HG02852 (cell line): ENCODE data around the gene YES1.
"Not testable (repeated sequence)": the region's sequence is repeated elsewhere in the genome, so short reads cannot be mapped to it uniquely, and the experiment has no call there.

Experiments
- ATAC-seq: cut with Tn5 transposase; IDR thresholded peaks from one replicate; pipeline ENCODE4 v1.9.1; 2021; ENCODE audit warnings: mild to moderate bottlenecking, moderate library complexity; ENCODE audit not compliant: unreplicated experiment

Gene YES1

GRCh38 chr18:730692-731091 is 81.3 kb downstream of the YES1 start:
- no peak for ATAC-seq

- not testable (repeated sequence) for ATAC-seq
Measured at GRCh38 chr18:730120-730519, 81.9 kb downstream of the YES1 start.

GRCh38 chr18:725646-726045 is 86.4 kb downstream of the YES1 start:
- no peak for ATAC-seq

- ATAC-seq, result no peak
Measured at GRCh38 chr18:723541-724080, 88.4 kb downstream of the YES1 start.

GRCh38 chr18:717003-717402 is 95.0 kb downstream of the YES1 start:
- no peak for ATAC-seq

GRCh38 chr18:715626-716025 is 96.4 kb downstream of the YES1 start:
- no peak for ATAC-seq

- ATAC-seq, result no peak
Measured at GRCh38 chr18:713135-713490, 98.9 kb downstream of the YES1 start.

- ATAC-seq, result peak; percentile 82
Measured at GRCh38 chr18:712401-713134, 99.5 kb downstream of the YES1 start, which contains the start of gene ENOSF1. Gene ENOSF1, minus strand, starts transcription at chr18:712630. Its CDS starts 43 bp downstream, at chr18:712587.

GRCh38 chr18:711657-712400 is 100.2 kb downstream of the YES1 start:
- peak; percentile 74 for ATAC-seq

- ATAC-seq, result peak; percentile 5
Measured at GRCh38 chr18:711310-711656, 100.8 kb downstream of the YES1 start.

- ATAC-seq, result no peak
Measured at GRCh38 chr18:710418-711300, 101.4 kb downstream of the YES1 start.

GRCh38 chr18:709771-710170 is 102.3 kb downstream of the YES1 start:
- ATAC-seq, result no peak

GRCh38 chr18:708096-708495 is 103.9 kb downstream of the YES1 start:
- no peak for ATAC-seq

GRCh38 chr18:706405-706804 is 105.6 kb downstream of the YES1 start:
- ATAC-seq, result no peak

GRCh38 chr18:703213-703967 is 108.7 kb downstream of the YES1 start:
- ATAC-seq, result no peak

- no peak for ATAC-seq
Measured at GRCh38 chr18:697800-698199, 114.2 kb downstream of the YES1 start.

GRCh38 chr18:697012-697411 is 115.0 kb downstream of the YES1 start:
- no peak for ATAC-seq

- ATAC-seq, result no peak
Measured at GRCh38 chr18:693466-694187, 118.4 kb downstream of the YES1 start.

- no peak for ATAC-seq
Measured at GRCh38 chr18:692824-693223, 119.2 kb downstream of the YES1 start.

GRCh38 chr18:688323-688722 is 123.7 kb downstream of the YES1 start:
- ATAC-seq, result no peak
